Pancreas (tissue), 10 donors: ENCODE data around the gene AATF. TPM values are rescaled to one million over a fixed set of nuclear protein-coding genes. Genes with fewer than 3 reads are reported as not detected.

ENCODE experiments used
- ATAC-seq, 4 donors: fragments of 200-7000 bp; cut with Tn5 transposase; one replicate each; pipeline versions ENCODE4 v1.8.0 to v1.9.1; 2020; ENCODE audit warnings: mild to moderate bottlenecking in 4 of 4, moderate library complexity in 4 of 4
- DNase-seq, 6 donors: peaks; one replicate each; pipeline ENCODE4 v3.0.0-alpha.2; 2020
- FAIRE-seq: peaks from 2 replicates; lab custom pipeline; 2012; peaks lifted over from hg19 to GRCh38; lab: Jason Lieb, UNC
- H3K27ac ChIP-seq, 4 donors: fragments of 200-600 bp; sonication (generic); 1 replicate in 3 of 4; 2 replicates in 1 of 4; pipeline versions ENCODE4 v1.5.0 to v1.8.0; 2020
- H3K27me3 ChIP-seq, 4 donors: fragments of 200-600 bp; one replicate each; pipeline ENCODE4 v1.8.0; 2021
- H3K36me3 ChIP-seq, 3 donors: fragments of 200-600 bp; sonication (generic) in 1 of 3; one replicate each; pipeline versions ENCODE4 v1.5.0 to v1.8.0; 2020 to 2021
- H3K4me1 ChIP-seq, 3 donors: fragments of 200-600 bp; one replicate each; pipeline ENCODE4 v1.8.0; 2021
- H3K4me3 ChIP-seq, 4 donors: fragments of 200-600 bp; sonication (generic) in 2 of 4; one replicate each; pipeline versions ENCODE4 v1.5.0 to v1.8.0; 2020 to 2021
- H3K9me3 ChIP-seq, 4 donors: fragments of 200-600 bp; one replicate each; pipeline ENCODE4 v1.8.0; 2021
- WGBS, 2 donors: extraction: QIAGEN DNeasy Blood & Tissue Kit; methylation state at CpG; one replicate each; pipeline ENCODE4 v1.1.7; 2013; 5-methylcytosine and 5-hydroxymethylcytosine counted together
- intact Hi-C, 3 donors: fragments of 100-400 bp; cut with DNase I; formaldehyde crosslinking; loops; one replicate each; pipeline versions ENCODE4 v1.11.1 to v1.14.2; 2022
- polyA plus RNA-seq, 2 donors: library from polyadenylated mRNA; stranded (reverse); fragments of 200-250 nt; gene quantifications; one replicate each; pipeline ENCODE4 v1.2.3, GENCODE V29; 2013
- total RNA-seq, 6 donors: library from RNA; stranded (reverse); fragmentation: NEBNext Ultra II Directional in 4 of 6; extraction: Animal tissue kit (Norgen Biotek cat#: 25700) in 4 of 6; gene quantifications; one replicate each; pipeline versions ENCODE4 v1.2.1 to v1.2.4, GENCODE V29; 2021 to 2023
- TF ChIP-seq, protein P1 (sequence below), 4 donors: fragments of 200-600 bp; sonication (generic) in 3 of 4; IDR thresholded peaks; one replicate each; pipeline versions ENCODE4 v1.5.0 to v1.8.0; 2021; ENCODE audit warnings: antibody characterized with exemption in 4 of 4
- donor health status: healthy with polysubstance abuse.
- donor health status: DM: no; HTN: no; CAD: no; lungs with moderate emphysema.
- donor health status: DM: no; HTN: no; CAD: no.
- donor health status: control.
- donor health status: control.
- donor health status: Bipolar disorder and iron deficiency.
- donor health status: DM: yes; HTN: yes; CAD: no.
- donor health status: DM: no; HTN: no; CAD: no.
- donor health status: DM: no; HTN: no; CAD: no.
- donor health status: DM: yes; HTN: yes; CAD: no.

The AATF gene
- total and polyA plus RNA-seq, 8 donors = 20.1 to 38.4 (median 28.5) TPM

DNA sequence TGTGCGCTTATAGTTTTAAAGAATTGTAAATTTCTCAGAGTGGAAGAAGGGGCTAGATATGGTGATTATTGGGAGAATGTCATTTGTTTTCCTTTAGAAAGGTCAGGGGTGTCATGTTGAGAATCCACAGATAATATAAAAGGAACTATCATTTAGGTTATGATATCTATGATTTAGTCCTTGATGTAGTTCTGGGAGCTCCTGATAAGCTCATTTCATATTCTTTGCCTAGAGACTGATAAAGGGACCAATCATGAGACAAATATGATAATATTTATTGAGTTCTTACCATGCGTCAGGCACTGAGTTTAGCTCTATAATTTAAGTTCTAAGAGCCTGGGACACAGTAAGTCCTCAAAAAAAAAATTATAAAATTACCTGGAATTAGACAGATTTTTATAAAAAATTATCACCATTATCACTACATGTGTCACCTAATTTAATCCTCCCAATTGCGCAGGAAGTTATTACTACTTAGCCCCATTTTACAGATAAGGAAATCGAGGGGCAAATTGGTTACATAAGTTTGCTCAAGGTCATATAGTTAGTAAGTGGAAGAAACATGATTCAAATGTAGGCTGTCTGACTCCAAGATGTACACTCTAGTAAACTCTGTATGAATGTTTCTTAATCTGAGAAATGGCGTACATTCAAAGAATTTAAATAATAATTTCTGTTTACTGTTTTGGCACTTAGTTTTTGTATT is 2.5 kb downstream of the AATF start:
- 80 to 83% methylated on average over 5 of the region's 5 CpGs for WGBS, 2 donors
- Histone ChIP-seq H3K36me3 (peaks cover 0 to 20% (median 12%) of the 10 kb centered on the region in 3 donors), H3K4me1 (peaks cover 0 to 18% (median 0%) of the 10 kb centered on the region in 3 donors), H3K4me3 (no peak overlapping the region), H3K9me3 (no peaks in the 10 kb centered on the region), H3K27ac (no peak overlapping the region), H3K27me3 (peaks cover 0 to 10% (median 2%) of the 10 kb centered on the region in 4 donors)
- TF ChIP-seq, protein P1, sequence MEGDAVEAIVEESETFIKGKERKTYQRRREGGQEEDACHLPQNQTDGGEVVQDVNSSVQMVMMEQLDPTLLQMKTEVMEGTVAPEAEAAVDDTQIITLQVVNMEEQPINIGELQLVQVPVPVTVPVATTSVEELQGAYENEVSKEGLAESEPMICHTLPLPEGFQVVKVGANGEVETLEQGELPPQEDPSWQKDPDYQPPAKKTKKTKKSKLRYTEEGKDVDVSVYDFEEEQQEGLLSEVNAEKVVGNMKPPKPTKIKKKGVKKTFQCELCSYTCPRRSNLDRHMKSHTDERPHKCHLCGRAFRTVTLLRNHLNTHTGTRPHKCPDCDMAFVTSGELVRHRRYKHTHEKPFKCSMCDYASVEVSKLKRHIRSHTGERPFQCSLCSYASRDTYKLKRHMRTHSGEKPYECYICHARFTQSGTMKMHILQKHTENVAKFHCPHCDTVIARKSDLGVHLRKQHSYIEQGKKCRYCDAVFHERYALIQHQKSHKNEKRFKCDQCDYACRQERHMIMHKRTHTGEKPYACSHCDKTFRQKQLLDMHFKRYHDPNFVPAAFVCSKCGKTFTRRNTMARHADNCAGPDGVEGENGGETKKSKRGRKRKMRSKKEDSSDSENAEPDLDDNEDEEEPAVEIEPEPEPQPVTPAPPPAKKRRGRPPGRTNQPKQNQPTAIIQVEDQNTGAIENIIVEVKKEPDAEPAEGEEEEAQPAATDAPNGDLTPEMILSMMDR (IDR thresholded peaks at IDR 0.05) = no peak
- ATAC-seq = no peak
- intact Hi-C loops = no loop called here
- FAIRE-seq = no peak
- DNase-seq = no peak

DNA sequence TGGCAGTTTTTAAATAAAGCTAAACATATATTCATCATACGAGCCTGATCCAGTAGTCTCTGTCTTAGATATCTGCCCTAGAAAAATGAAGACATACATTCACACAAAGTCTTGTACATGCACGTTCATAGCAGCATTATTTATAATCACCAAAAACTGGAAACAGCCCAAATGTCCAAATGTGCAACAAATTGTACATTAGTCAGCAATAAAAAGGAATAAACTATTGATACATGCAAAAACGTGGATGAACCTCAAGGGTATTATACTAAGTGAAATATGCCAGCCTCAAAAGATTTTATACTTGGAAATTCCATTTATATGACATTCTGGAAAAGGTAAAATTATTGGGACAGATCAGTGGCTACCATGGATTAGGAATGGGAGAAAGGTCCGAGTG is 22.8 kb downstream of the AATF start:
- no peak overlapping the region for H3K4me3 ChIP-seq
- ATAC-seq (no peak), FAIRE-seq (no peak), DNase-seq (no peak)
- no peaks in the 10 kb centered on the region for H3K4me1 ChIP-seq
- no peaks in the 10 kb centered on the region for H3K36me3 ChIP-seq
- intact Hi-C loops = no loop called here
- H3K27ac ChIP-seq = no peak overlapping the region
- H3K9me3 ChIP-seq = no peaks in the 10 kb centered on the region
- WGBS, 2 donors = 70 to 73% methylated on average over 4 of the region's 4 CpGs
- H3K27me3 ChIP-seq = no peaks in the 10 kb centered on the region
- TF ChIP-seq, protein P1 (IDR thresholded peaks at IDR 0.05) = no peak

DNA sequence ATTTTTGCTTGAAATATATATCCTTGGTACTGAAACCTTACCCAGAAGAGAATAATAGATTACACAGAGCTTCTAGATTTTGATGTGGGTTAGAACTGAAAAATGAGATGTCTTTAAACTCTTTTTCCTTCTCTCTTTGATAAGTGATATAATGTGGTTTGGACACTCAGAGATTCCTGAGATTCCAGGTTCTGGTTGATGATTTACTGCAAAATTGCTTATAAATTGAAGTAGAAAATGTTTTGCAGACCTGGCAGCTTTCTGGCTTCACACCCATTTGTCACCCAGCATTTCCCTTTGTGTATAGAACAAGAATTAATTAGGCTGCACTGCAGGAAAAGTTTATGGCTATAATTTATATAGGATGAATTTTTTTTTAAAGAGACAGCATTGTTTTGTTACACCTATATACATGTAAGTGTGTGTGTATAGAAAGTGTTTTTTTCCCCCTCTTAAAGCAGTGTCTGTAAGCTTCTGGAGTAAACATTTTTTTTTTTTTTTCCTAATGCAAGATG is 23.5 kb downstream of the AATF start:
- Histone ChIP-seq H3K9me3 (no peaks in the 10 kb centered on the region), H3K4me1 (no peaks in the 10 kb centered on the region), H3K4me3 (no peak overlapping the region), H3K27me3 (no peaks in the 10 kb centered on the region), H3K27ac (no peak overlapping the region), H3K36me3 (no peaks in the 10 kb centered on the region)
- intact Hi-C loops = no loop called here
- no peak for ATAC-seq
- no peak for FAIRE-seq
- TF ChIP-seq, protein P1 (IDR thresholded peaks at IDR 0.05) = no peak
- no peak for DNase-seq

DNA sequence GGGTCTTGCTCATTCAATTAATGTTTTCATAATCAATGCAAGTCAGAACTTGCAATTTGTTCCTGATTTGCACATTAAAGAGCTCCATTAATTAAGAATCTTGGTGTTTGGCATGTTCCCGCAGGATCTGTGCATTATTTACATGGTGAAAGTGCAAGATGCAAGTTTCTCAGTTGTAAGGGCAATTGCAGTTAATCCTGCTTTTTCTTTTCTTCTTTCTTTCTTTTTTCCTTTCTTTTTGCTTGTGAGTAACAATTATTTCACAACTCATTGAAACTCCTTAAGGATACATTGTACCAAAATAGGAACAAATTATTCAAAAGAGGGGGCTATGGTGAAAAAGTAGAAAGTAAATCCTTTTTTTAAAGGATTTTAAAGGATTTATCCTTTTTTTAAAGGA is 24.2 kb downstream of the AATF start:
- Histone ChIP-seq H3K9me3 (no peaks in the 10 kb centered on the region), H3K36me3 (no peaks in the 10 kb centered on the region), H3K27ac (no peak overlapping the region), H3K27me3 (no peaks in the 10 kb centered on the region), H3K4me1 (no peaks in the 10 kb centered on the region), H3K4me3 (no peak overlapping the region)
- whole genome bisulfite sequencing, 2 donors = 91 to 95% methylated on average over 1 of the region's 1 CpG
- no peak for DNase-seq
- TF ChIP-seq, protein P1 (IDR thresholded peaks at IDR 0.05) = no peak
- intact Hi-C loops = no loop called here
- no peak for FAIRE-seq
- no peak for ATAC-seq

DNA sequence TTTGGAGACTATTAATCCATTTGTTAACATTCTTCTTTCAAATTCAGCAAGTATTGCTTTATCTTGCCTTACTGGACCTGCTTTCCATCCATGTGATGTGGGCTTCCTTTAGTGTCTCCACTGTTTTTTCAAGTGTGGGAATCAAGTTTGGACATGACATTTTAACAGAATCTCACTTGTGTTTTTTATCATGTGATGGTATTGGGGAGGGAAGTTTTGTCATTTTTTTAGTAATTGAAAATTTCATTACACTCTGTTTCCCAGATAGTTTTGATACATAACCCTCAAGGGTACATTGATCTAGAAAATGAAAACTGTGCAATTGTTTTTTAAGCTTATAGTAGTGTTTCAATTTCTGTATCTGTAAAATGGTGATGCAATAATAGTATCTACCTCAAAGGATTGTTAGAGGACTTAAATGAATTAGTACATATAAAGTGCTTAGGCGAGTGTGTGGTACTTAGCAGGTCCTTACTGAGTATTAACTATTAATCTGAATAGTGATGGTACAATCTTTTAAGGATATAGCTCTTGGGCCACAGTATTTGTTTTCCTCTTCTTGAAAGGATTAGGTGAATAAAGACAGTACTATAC is 27.3 kb downstream of the AATF start:
- TF ChIP-seq, protein P1 (IDR thresholded peaks at IDR 0.05) = no peak
- intact Hi-C loops = no loop called here
- Histone ChIP-seq H3K27me3 (no peaks in the 10 kb centered on the region), H3K4me1 (peaks cover 0 to 14% (median 12%) of the 10 kb centered on the region in 3 donors), H3K36me3 (no peaks in the 10 kb centered on the region), H3K4me3 (no peak overlapping the region), H3K9me3 (no peaks in the 10 kb centered on the region), H3K27ac (no peak overlapping the region)
- DNase-seq = no peak
- WGBS, 2 donors = 93 to 98% methylated on average over 1 of the region's 1 CpG
- ATAC-seq = no peak
- no peak for FAIRE-seq
